HEK293 (cell line): ENCODE measurements around the gene NXN.

Source experiments
- CTCF ChIA-PET: fragments of 350-600 bp; formaldehyde crosslinking; extraction: SDS; loops from one replicate; lab custom pipeline; 2021; ENCODE audit warnings: antibody characterized with exemption; lab: Yijun Ruan, JAX
- POLR2A ChIA-PET: fragments of 300-600 bp; formaldehyde crosslinking; extraction: SDS; loops from one replicate; lab custom pipeline; 2020; ENCODE audit warnings: antibody characterized with exemption, inconsistent platforms; lab: Yijun Ruan, JAX
- H3K27ac ChIP-seq: fragments of 200-500 bp; sonication (Bioruptor generic); 2 replicates; pipeline ENCODE4 v1.5.1; 2014; ENCODE audit warnings: low read depth, low read length, control low read depth, inconsistent platforms; ENCODE audit errors: extremely low read depth
- H3K36me3 ChIP-seq, 2 experiments: fragments of 200-500 bp in 1 of 2; sonication (Bioruptor generic) in 1 of 2; 1 replicate in 1 of 2; 2 replicates in 1 of 2; pipeline ENCODE4 v1.5.1; 2014 to 2017; ENCODE audit warnings: inconsistent platforms in 2 of 2, low read length in 2 of 2; ENCODE audit not compliant: control insufficient read depth in 2 of 2, insufficient read depth in 1 of 2
- H3K4me1 ChIP-seq: fragments of 200-500 bp; sonication (Bioruptor generic); 2 replicates; pipeline ENCODE4 v1.5.1; 2014; ENCODE audit warnings: mild to moderate bottlenecking, low read length, inconsistent platforms; ENCODE audit not compliant: control insufficient read depth, insufficient read depth
- H3K4me3 ChIP-seq: 2 replicates; pipeline ENCODE4 v1.5.1; 2011; ENCODE audit warnings: low read depth, mild to moderate bottlenecking, control low read depth, low read length, moderate library complexity
- H3K9me3 ChIP-seq: fragments of 200-500 bp; sonication (Bioruptor generic); 2 replicates; pipeline ENCODE4 v1.5.1; 2014; ENCODE audit warnings: low read depth, low read length, inconsistent platforms; ENCODE audit not compliant: control insufficient read depth, insufficient read depth
- EGR2 ChIP-seq: fragments of 450-650 bp; formaldehyde crosslinking; IDR thresholded peaks from 2 replicates; pipeline ENCODE4 v1.5.1; 2016; ENCODE audit warnings: low read depth, missing biosample characterization, missing genetic modification characterization
- GLI4 ChIP-seq: fragments of 450-650 bp; formaldehyde crosslinking; IDR thresholded peaks from 2 replicates; pipeline ENCODE4 v1.5.1; 2016; ENCODE audit warnings: missing biosample characterization, missing genetic modification characterization
- IKZF3 ChIP-seq: fragments of 450-650 bp; IDR thresholded peaks from 2 replicates; pipeline ENCODE4 v1.5.0; 2018; ENCODE audit warnings: missing biosample characterization, mild to moderate bottlenecking, missing genetic modification characterization, moderate library complexity
- KLF9 ChIP-seq: fragments of 450-650 bp; formaldehyde crosslinking; IDR thresholded peaks from 2 replicates; pipeline ENCODE4 v1.5.1; 2016; ENCODE audit warnings: missing biosample characterization, missing genetic modification characterization, low read depth
- MZF1 ChIP-seq: fragments of 450-650 bp; formaldehyde crosslinking; IDR thresholded peaks from 2 replicates; pipeline ENCODE4 v1.5.1; 2017; ENCODE audit warnings: missing biosample characterization, missing genetic modification characterization, borderline replicate concordance
- SALL2 ChIP-seq: fragments of 450-650 bp; formaldehyde crosslinking; IDR thresholded peaks from 2 replicates; pipeline ENCODE4 v1.5.0; 2017; ENCODE audit warnings: missing biosample characterization, mild to moderate bottlenecking, missing genetic modification characterization, borderline replicate concordance
- YY1 ChIP-seq: fragments of 450-650 bp; formaldehyde crosslinking; IDR thresholded peaks from 2 replicates; pipeline ENCODE4 v1.5.1; 2018; ENCODE audit warnings: missing biosample characterization, missing genetic modification characterization
- ZNF114 ChIP-seq: fragments of 450-650 bp; formaldehyde crosslinking; IDR thresholded peaks from 2 replicates; pipeline ENCODE4 v1.5.0; 2017; ENCODE audit warnings: missing biosample characterization, missing genetic modification characterization
- ZNF121 ChIP-seq: fragments of 450-650 bp; formaldehyde crosslinking; IDR thresholded peaks from 2 replicates; pipeline ENCODE4 v1.5.1; 2016; ENCODE audit warnings: missing biosample characterization, missing genetic modification characterization
- ZNF19 ChIP-seq: fragments of 450-650 bp; formaldehyde crosslinking; IDR thresholded peaks from 2 replicates; pipeline ENCODE4; 2016; ENCODE audit warnings: missing biosample characterization, missing genetic modification characterization, low read depth
- ZNF23 ChIP-seq: fragments of 450-650 bp; formaldehyde crosslinking; IDR thresholded peaks from 2 replicates; pipeline ENCODE4 v1.5.1; 2016; ENCODE audit warnings: missing biosample characterization, missing genetic modification characterization, borderline replicate concordance
- ZNF248 ChIP-seq: fragments of 450-650 bp; formaldehyde crosslinking; IDR thresholded peaks from 2 replicates; pipeline ENCODE4 v1.5.1; 2017; ENCODE audit warnings: missing biosample characterization, missing genetic modification characterization
- ZNF324 ChIP-seq: fragments of 450-650 bp; formaldehyde crosslinking; IDR thresholded peaks from 2 replicates; pipeline ENCODE4 v1.5.1; 2016; ENCODE audit warnings: missing biosample characterization, missing genetic modification characterization
- ZNF335 ChIP-seq: fragments of 450-650 bp; formaldehyde crosslinking; conservative IDR thresholded peaks from 2 replicates; pipeline ENCODE4 v1.5.1; 2016; ENCODE audit warnings: missing biosample characterization, missing genetic modification characterization
- ZNF341 ChIP-seq: fragments of 450-650 bp; formaldehyde crosslinking; IDR thresholded peaks from 2 replicates; pipeline ENCODE4; 2016; ENCODE audit warnings: low read depth, missing biosample characterization, missing genetic modification characterization
- ZNF416 ChIP-seq: fragments of 450-650 bp; formaldehyde crosslinking; IDR thresholded peaks from 2 replicates; pipeline ENCODE4 v1.5.1; 2016; ENCODE audit warnings: missing biosample characterization, missing genetic modification characterization
- ZNF488 ChIP-seq: fragments of 450-650 bp; formaldehyde crosslinking; IDR thresholded peaks from 2 replicates; pipeline ENCODE4 v1.5.1; 2016; ENCODE audit warnings: missing biosample characterization, missing genetic modification characterization
- ZNF521 ChIP-seq: fragments of 450-650 bp; formaldehyde crosslinking; IDR thresholded peaks from 2 replicates; pipeline ENCODE4 v1.5.1; 2017; ENCODE audit warnings: missing biosample characterization, mild to moderate bottlenecking, missing genetic modification characterization
- ZNF530 ChIP-seq: fragments of 450-650 bp; formaldehyde crosslinking; IDR thresholded peaks from 2 replicates; pipeline ENCODE4 v1.5.1; 2016; ENCODE audit warnings: low read depth, missing biosample characterization, missing genetic modification characterization
- ZNF580 ChIP-seq: fragments of 450-650 bp; formaldehyde crosslinking; IDR thresholded peaks from 2 replicates; pipeline ENCODE4 v1.5.1; 2016; ENCODE audit warnings: missing biosample characterization, missing genetic modification characterization
- ZNF747 ChIP-seq: fragments of 450-650 bp; formaldehyde crosslinking; IDR thresholded peaks from 2 replicates; pipeline ENCODE4 v1.5.1; 2016; ENCODE audit warnings: missing biosample characterization, missing genetic modification characterization
- ZSCAN16 ChIP-seq: fragments of 450-650 bp; formaldehyde crosslinking; IDR thresholded peaks from 2 replicates; pipeline ENCODE4 v1.5.1; 2016; ENCODE audit warnings: missing biosample characterization, missing genetic modification characterization
- TF ChIP-seq, protein P1 (sequence below): fragments of 450-650 bp; formaldehyde crosslinking; IDR thresholded peaks from 2 replicates; pipeline ENCODE4 v1.5.1; 2016; ENCODE audit warnings: missing biosample characterization, missing genetic modification characterization, low read depth
- TF ChIP-seq, protein P2 (sequence below): sonication (generic); formaldehyde crosslinking; IDR thresholded peaks from 2 replicates; pipeline ENCODE4 v1.8.1; 2022; ENCODE audit warnings: mild to moderate bottlenecking, moderate library complexity, missing genetic modification reagents
- TF ChIP-seq, protein P3 (sequence below): fragments of 450-650 bp; formaldehyde crosslinking; IDR thresholded peaks from 2 replicates; pipeline ENCODE4 v1.5.1; 2016; ENCODE audit warnings: missing biosample characterization, missing genetic modification characterization

Gene NXN

DNA sequence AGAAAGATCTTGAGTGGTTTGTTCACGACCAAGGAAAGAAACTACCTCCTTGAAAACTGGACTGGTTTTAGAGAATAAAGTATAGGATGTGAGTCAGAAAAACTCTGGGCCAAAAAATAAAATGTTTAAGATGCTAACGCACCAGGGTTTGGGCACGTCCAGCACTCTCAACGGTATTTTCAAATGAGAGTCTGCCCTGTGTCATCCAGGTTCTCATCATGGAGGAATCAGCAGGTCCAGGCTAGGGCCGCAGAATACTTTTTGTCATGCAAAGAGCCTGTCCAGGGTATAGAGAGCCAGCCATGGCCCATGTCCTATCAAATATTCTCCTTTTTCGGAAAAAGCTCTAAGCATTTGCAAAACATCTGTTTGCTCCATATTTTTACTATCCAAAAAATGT, 2.4 kb downstream of the NXN start:
- no peak overlapping the region for H3K4me3 ChIP-seq
- no peaks in the 10 kb centered on the region for H3K36me3 ChIP-seq
- no peaks in the 10 kb centered on the region for H3K9me3 ChIP-seq
- H3K27ac ChIP-seq, result no peak overlapping the region
- CTCF ChIA-PET, result interaction anchor here (0.6 to 2.5 kb wide), 7 partner anchors 11 to 181 kb away, joined by 3 to 6 read pairs (median 3); partner anchors contain the start of gene TIMM22
- TF ChIP-seq ZNF248 (tag by site-specific recombination), result no peak
- TF ChIP-seq ZSCAN16 (tag by site-specific recombination), result no peak
- no peak for TF ChIP-seq ZNF23 (tag by site-specific recombination)
- no peak for TF ChIP-seq ZNF747 (tag by site-specific recombination)
- TF ChIP-seq, protein P1, sequence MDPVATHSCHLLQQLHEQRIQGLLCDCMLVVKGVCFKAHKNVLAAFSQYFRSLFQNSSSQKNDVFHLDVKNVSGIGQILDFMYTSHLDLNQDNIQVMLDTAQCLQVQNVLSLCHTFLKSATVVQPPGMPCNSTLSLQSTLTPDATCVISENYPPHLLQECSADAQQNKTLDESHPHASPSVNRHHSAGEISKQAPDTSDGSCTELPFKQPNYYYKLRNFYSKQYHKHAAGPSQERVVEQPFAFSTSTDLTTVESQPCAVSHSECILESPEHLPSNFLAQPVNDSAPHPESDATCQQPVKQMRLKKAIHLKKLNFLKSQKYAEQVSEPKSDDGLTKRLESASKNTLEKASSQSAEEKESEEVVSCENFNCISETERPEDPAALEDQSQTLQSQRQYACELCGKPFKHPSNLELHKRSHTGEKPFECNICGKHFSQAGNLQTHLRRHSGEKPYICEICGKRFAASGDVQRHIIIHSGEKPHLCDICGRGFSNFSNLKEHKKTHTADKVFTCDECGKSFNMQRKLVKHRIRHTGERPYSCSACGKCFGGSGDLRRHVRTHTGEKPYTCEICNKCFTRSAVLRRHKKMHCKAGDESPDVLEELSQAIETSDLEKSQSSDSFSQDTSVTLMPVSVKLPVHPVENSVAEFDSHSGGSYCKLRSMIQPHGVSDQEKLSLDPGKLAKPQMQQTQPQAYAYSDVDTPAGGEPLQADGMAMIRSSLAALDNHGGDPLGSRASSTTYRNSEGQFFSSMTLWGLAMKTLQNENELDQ (tag by site-specific recombination), result no peak
- TF ChIP-seq GLI4, result no peak
- no peak for TF ChIP-seq ZNF121 (tag by site-specific recombination)
- TF ChIP-seq, protein P2, sequence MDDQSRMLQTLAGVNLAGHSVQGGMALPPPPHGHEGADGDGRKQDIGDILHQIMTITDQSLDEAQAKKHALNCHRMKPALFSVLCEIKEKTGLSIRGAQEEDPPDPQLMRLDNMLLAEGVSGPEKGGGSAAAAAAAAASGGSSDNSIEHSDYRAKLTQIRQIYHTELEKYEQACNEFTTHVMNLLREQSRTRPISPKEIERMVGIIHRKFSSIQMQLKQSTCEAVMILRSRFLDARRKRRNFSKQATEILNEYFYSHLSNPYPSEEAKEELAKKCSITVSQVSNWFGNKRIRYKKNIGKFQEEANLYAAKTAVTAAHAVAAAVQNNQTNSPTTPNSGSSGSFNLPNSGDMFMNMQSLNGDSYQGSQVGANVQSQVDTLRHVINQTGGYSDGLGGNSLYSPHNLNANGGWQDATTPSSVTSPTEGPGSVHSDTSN (CRISPR knock-in tag), result no peak
- no peak for TF ChIP-seq ZNF530 (tag by site-specific recombination)
- no peak for TF ChIP-seq ZNF335 (tag by site-specific recombination)
- TF ChIP-seq ZNF324 (tag by site-specific recombination), result no peak
- no peak for TF ChIP-seq ZNF19
- no peak for TF ChIP-seq MZF1 (tag by site-specific recombination)
- TF ChIP-seq IKZF3 (tag by site-specific recombination), result no peak
- TF ChIP-seq ZNF114, result no peak
- TF ChIP-seq YY1 (tag by site-specific recombination), result no peak
- TF ChIP-seq, protein P3, sequence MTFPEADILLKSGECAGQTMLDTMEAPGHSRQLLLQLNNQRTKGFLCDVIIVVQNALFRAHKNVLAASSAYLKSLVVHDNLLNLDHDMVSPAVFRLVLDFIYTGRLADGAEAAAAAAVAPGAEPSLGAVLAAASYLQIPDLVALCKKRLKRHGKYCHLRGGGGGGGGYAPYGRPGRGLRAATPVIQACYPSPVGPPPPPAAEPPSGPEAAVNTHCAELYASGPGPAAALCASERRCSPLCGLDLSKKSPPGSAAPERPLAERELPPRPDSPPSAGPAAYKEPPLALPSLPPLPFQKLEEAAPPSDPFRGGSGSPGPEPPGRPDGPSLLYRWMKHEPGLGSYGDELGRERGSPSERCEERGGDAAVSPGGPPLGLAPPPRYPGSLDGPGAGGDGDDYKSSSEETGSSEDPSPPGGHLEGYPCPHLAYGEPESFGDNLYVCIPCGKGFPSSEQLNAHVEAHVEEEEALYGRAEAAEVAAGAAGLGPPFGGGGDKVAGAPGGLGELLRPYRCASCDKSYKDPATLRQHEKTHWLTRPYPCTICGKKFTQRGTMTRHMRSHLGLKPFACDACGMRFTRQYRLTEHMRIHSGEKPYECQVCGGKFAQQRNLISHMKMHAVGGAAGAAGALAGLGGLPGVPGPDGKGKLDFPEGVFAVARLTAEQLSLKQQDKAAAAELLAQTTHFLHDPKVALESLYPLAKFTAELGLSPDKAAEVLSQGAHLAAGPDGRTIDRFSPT, result no peak
- TF ChIP-seq ZNF521 (tag by site-specific recombination), result no peak
- no peak for TF ChIP-seq KLF9 (tag by site-specific recombination)
- TF ChIP-seq, all 188 proteins: peak for 0
- peaks cover 9% of the 10 kb centered on the region; the same call in 1 of the 2 replicates for H3K4me1 ChIP-seq
- POLR2A ChIA-PET, result interaction anchor here (2.2 to 3.4 kb wide), 2 partner anchors 12 to 44 kb away, joined by 5 to 11 read pairs; no protein-coding TSS in a partner anchor

DNA sequence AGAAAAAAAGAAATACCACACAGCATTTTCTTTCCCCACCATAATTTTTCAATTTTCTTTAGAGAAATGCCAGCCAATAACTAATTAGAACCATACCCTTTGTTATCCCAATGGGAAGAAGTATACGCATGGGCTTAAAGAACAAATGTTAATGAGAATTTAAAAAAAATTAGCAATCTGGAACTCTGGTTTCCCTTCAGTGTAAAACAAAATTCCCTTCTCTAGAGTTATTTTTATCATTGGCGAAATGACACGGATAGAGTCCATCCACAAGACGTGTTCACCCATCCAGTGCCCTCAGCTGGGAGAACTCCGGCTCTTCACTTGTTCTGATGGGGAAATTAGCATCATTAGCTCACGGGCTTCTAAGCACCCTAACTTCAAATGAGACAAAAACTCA, 3.3 kb downstream of the NXN start:
- Histone ChIP-seq H3K9me3 (no peaks in the 10 kb centered on the region), H3K27ac (no peak overlapping the region), H3K4me3 (no peak overlapping the region), H3K36me3 (no peaks in the 10 kb centered on the region), H3K4me1 (peaks cover 9% of the 10 kb centered on the region; the same call in 1 of the 2 replicates)
- ChIA-PET CTCF (interaction anchor here (0.6 to 2.5 kb wide), 7 partner anchors 11 to 444 kb away, joined by 3 to 6 read pairs (median 4); no protein-coding TSS in a partner anchor), POLR2A (interaction anchor here (2.2 kb wide), 1 partner anchor 44 kb away, joined by 5 read pairs; no protein-coding TSS in a partner anchor)
- TF ChIP-seq ZNF488 (tag by site-specific recombination) (no peak), ZNF341 (tag by site-specific recombination) (no peak), EGR2 (no peak), SALL2 (no peak), ZNF580 (tag by site-specific recombination) (no peak), ZNF416 (tag by site-specific recombination) (no peak)
